ENCODE measurements around the gene PRLR.
"Not testable (repeated sequence)": the region's sequence is repeated elsewhere in the genome, so short reads cannot be mapped to it uniquely, and the experiment has no call there.

The PRLR gene

DNA sequence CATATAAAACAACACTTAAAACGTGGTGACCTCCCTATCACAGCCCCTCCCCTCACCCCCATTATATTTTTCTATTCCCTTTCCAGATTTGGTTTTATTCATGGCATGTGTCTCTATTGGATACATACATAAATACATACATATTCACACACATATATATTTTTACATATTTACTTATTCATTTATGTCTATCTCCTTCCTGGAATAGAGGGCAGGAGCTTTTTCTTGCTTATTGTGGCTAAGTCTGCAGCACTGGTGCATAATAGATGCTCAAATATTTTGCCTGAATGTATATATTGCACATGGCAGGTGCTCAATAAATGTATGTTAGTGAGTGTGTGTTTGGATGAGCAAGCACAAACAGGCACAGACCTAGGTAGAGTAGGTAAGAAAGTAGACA lies 185.0 kb downstream of the PRLR start:
- in situ Hi-C loops (cut with MboI; ENCODE audit: low sequenced_read_pairs) = no loop called here

DNA sequence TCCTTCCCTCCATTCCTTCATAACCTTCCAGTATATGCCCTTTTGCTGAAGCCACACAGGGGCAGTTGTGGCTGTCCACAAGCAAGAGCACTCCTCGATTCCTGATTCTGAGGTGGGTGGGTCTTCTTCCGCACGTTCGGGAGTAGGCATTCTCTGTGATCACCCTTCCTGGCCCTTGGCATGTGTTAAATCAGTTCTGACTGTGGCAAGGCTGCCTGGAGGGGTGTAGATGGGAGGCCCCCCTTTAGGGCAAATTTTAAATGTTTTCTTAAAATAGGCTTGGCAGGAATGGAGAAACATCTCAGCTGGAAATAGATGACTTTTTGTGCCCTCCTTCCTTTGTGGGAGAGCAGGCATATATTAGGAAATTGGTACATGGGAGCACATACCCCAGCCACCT lies 185.6 kb downstream of the PRLR start:
- in situ Hi-C loops (cut with MboI; ENCODE audit: low sequenced_read_pairs) = no loop called here

DNA sequence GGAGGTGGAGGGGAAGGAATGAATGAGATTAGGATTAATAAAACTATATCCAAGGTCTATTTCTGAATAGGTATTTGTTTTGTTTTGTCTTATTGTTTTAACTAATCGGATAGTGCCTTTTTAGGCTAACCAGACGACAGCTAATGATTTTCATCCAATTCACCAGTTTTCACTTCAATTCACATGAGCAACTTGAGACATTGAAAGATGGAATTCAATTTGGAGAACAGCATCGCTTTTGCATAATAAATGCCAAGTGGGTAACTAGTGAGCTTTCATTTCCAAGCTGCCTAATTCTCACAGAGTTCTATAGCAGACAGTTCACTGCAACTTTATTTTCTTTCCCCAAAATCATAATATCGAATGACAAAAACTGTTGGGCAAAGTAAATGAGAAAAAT lies 187.5 kb downstream of the PRLR start:
- in situ Hi-C loops (cut with MboI; ENCODE audit: low sequenced_read_pairs) = no loop called here

DNA sequence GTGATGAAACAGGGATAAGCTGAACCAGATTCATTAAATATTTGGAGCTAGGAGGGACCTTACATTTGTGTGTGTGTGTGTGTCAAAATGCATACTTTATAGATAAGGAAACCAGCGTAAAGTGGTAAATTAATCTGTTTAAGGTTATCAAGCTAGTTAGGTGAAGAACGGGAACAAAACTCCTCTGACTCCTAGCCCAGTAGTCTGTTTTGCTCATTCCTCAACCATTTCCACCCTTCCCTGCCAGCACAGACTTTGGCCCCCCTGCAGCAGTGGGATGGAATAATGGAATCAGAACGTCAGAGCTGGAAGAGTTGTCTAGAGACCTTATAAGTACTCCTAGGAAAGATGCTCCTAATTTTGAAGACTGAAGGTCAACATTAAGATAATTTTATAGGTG lies 189.0 kb downstream of the PRLR start:
- in situ Hi-C loops (cut with MboI; ENCODE audit: low sequenced_read_pairs) = no loop called here

DNA sequence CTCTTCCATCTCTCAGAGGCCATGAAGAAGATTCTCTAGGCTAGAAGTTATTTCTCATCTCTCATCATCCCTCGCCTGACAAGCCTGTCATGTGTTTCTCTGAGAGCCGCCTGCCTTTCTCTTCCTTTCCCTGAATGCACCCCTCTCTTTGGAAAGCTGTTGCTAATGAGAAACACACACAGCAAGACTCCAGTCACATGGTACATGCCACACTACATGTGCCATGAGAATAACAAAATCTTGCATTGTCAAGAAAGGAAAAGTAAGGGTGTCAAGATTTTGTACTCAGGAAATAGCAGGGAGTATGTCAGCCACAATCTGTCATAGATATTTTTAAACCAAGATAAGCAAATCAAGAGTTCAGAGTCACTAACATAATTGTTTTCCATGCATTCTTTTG lies 191.4 kb downstream of the PRLR start:
- in situ Hi-C loops (cut with MboI; ENCODE audit: low sequenced_read_pairs) = no loop called here

DNA sequence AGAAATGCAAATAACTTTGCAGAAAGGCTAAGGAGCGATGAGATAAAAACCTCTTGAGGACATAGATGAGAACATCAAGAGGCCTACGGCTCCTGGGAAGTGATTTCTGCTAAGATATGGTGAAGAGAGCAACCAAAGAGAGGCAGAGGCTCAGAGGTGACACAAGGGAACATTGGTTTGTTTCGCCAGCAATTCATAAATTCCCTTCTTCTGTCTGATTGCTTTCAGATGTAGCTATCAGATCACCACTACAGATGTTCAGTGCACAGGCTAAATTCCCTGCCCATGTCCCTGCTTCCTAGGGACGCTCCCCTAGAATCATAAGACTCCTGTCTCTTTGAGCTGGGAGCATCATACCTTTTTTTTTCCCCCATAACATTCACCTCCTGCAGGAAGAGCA lies 193.8 kb downstream of the PRLR start:
- in situ Hi-C loops (cut with MboI; ENCODE audit: low sequenced_read_pairs) = no loop called here

DNA sequence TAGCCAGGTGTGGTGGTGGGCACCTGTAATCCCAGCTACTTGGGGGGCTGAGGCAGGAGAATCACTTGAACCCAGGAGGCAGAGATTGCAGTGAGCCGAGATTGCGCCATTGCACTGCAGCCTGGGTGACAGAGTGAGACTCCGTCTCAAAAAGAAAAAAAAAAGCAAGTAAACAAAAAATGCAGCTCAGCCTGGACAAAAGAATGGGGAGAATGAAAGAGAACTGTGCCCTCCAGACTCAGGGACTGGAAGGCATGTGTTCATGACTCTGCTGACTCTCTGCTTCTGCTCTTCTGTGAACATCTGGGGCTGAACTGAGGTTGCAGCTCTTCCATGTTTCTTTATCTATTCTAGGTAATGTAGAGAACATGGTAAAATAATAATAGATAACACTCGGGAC lies 194.4 kb downstream of the PRLR start:
- in situ Hi-C loops (cut with MboI; ENCODE audit: low sequenced_read_pairs) = not testable (repeated sequence)

DNA sequence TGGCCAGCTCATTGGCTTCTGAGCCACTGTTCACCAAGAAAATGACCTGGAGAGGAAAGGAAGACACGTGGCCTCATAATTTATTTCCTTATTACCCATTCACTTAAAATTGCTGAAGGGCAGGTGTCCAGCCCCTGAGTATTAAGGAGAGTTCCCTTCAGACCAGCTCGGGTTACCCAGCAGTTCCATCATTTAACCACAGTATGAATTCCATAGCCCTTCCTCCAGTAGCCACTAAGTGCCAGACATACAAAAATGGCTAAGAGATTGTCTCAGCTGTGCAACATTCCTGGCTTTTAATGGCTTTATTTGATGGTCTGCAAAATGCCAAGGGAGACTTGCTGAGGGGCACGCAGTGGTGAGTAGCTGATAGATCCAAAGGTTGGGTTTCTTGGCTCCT lies 195.0 kb downstream of the PRLR start:
- in situ Hi-C loops (cut with MboI; ENCODE audit: low sequenced_read_pairs) = no loop called here

DNA sequence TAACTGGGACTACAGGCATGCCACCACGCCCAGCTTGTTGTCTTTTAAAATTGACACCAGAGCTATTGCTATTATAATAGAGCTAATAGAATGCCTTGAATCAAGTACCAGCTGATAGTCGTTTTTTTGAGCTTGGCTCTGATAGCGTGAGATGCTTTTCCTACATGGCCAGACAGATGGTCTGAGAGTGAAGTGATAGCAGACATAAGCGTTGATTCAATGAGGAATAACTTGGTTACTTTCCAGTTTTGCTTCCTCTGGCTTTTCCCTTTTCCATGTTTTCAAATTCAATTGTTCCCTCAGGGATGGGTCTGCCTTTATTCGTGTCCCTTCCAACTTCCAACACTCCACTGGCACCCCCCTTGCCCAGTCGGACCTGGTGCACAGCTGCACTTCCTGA lies 197.9 kb downstream of the PRLR start:
- in situ Hi-C loops (cut with MboI; ENCODE audit: low sequenced_read_pairs) = no loop called here

DNA sequence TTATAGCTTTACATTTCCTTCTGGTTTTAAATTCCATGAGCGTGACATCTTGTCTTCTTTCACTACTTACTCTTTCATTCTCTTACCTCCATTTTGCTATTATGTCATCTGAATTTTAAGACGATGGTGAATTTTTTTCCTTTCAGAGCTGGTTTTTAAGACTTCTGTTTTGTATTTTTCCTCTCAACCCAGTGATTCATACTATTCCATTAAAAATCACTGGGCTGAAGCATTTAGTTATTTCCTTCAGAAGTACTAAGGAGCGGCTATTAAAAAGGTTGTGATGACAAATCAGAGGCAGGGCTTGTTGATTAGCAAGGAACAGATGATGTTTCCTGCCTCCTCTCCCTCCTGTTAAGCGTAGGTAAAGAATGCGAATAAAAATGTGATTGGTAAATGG lies 199.0 kb downstream of the PRLR start:
- in situ Hi-C loops (cut with MboI; ENCODE audit: low sequenced_read_pairs) = no loop called here

DNA sequence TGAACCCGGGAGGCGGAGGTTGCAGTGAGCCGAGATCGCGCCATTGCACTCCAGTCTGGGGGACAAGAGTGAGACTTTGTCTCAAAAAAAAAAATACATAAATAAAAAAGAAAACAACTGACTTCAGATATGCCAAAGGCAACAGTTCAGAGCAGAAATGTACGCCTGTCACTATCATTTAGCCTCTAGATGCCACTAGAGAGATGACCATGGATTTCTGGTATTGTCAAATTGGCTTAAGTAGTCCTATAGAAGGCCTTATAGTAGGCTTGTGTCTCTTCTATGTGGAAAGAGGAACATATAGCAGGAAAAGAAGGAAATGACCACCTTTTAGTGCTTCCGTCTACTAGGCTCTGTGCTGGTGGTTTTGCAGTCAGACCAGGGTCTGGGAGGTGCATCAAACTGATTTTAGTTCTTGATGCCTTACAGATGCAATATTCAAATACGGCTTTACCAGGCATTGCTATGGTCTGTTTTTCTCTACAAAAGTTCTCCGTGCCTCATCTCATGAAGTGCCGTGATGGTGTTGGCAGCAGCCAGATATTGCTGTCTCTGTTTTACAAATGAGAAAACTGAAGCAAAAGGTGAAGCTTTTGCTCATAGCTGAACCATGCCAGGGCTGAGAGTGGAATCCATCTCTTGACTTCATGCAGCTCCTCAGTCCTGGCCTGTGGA lies 199.7 kb downstream of the PRLR start:
- in situ Hi-C loops (cut with MboI; ENCODE audit: low sequenced_read_pairs) = no loop called here

DNA sequence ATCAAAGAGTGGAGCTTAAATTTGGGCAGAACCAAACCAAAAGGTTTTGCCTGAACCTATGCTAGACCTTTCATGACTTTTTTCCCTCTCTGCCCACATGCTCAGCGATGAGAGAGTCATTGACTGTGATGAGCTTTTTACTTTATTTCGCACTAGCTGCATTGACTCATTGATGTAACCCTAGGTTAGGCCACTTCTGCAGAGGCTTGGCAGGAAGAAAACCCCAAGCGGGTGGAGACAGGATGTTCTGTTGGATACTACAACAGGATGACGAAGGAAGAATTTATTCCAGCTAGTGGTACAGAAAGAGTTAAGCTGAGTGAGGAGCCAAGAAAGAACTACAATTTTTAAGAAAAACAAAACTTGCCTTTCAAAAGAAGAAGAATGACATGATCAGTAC lies 201.0 kb downstream of the PRLR start:
- in situ Hi-C loops (cut with MboI; ENCODE audit: low sequenced_read_pairs) = no loop called here

DNA sequence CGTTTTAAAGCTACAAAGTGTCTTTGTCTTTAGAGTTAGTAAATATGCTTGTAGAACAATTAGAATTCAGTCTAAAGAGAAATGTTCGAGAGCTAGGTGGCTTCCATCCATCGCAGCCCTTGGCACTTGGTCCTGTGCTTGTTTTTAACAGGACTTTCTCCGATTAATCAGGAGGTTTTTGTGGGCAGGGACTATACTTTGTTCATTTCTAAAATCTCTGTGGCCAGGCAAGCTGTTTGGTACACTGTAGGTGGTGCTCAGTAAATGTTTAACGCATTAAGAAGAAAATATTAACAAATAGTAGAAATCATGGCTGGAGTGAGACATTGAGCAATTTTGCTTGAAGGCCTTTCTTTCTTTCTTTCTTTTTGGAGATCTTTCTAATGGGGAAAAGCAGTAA lies 203.3 kb downstream of the PRLR start:
- in situ Hi-C loops (cut with MboI; ENCODE audit: low sequenced_read_pairs) = no loop called here

DNA sequence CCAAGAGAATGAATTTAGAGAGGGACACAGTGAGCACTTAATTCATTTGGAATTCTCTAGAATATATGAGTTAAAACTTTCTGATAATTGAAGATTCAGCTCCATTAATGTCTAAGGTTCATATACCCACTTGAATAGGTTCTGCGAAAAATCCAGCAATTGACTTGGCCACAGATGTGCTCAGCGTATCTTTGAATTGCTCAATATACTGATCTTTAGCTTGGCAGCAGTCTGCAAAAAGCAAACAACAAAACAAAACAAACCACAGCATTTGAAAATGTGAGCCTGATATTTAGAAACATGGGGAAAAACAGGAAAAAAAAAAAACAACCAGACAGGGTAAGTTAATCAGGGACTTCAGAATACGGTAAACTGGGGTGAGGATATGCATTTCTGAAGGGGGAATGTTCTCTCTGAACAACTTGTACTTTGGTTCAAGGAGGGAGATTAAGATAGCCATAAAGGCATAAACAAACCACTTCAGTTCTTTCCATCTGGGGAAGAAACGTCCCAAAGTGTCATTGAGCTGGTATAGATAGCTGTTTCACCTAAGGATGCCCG lies 203.9 kb downstream of the PRLR start:
- in situ Hi-C loops (cut with MboI; ENCODE audit: low sequenced_read_pairs) = no loop called here

DNA sequence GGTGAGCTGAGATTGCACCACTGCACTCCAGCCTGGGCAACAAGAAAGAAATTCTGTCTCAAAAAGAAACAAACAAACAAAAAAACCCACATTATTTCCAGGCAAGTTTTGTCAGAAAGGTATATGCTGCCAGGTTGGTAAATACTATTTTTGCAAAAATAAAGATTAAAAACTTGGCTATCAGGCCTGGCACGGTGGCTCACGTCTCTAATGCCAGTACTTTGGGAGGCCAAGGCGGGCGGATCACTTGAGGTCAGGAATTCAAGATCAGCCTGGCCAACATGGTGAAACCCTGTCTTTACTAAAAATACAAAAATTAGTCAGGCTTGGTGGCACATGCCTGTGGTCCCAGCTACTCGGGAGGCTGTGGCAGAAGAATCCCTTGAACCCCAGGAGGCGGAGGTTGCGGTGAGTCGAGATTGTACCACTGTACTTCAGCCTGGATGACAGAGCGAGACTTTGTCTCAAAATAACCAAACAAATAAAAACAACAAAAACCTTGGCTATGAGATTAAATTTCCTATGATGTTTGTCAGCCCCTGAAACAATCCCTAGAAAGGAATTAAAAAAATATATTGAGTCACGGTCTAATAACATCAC lies 205.3 kb downstream of the PRLR start:
- in situ Hi-C loops (cut with MboI; ENCODE audit: low sequenced_read_pairs) = no loop called here

DNA sequence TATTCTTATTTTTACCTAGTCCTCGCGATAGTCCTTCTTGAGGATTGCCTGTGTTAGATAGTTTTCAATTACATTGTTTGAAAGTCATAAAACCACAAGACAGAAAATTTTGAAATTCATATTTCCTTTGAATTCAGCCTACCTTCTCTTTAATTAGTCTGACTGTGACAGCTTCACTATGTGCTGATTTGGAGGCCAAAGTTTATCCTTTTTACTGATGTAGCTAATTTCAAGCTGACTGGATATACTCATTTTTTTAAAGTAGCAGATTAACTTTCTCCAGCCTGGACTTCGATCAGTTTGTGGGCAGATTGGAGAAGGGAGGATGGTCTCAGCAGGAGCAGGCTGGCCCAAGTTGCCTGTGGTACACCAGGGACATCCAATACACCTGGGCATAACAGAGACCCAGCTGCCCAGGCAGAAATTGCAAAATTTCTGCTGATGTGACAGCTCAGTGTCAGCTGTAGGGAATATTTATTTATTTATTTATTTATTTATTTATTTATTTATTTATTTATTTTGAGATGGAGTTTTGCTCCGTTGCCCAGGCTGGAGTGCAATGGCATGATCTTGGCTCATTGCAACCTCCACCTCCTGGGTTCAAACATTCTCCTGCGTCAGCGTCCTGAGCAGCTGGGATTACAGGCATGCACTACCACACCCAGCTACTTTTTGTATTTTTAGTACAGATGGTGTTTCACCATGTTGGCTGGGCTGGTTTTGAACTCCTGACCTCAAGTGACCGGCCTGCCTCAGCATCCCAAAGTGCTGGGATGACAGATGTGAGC lies 206.7 kb downstream of the PRLR start:
- in situ Hi-C loops (cut with MboI; ENCODE audit: low sequenced_read_pairs) = no loop called here

DNA sequence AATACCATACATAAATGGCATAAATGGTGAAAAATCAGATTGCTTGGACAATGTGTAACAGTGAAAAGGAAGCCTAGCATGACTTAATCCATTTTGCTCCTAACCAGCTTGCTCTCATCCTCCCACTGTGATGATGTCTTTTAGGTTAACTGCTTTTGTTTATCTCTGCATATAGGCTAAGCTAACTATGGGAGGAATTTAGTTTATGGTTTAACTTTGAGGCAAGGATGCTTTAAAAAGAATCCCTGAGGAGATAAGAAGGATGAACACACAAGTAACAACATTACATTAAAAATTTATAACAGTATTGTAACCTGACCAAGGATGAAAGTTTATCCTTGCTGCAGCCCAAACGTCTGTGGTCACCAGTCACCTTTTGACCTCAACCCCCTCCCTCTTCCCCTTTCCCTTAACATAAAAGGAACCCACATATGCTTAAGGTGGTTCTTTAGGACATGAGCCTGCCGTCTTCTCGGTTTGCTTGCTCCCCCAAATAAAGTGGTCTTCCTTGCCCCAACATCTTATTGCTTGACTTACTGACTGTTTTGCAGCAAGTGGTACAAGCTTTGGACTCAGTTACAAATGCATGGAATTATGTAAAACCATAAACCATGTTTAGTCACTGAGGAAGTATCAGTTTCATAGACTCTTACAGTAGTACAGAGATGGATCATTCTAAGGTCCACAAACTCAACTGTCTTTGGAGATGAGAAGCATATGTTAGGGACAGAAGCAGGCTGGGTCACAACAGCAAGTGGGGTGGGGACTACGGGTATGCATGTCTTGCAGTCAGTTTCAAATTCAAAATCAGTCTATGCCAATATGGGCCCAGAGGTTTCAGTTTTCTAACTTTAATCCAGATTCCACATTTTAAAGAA lies 213.9 kb downstream of the PRLR start:
- in situ Hi-C loops (cut with MboI; ENCODE audit: low sequenced_read_pairs) = no loop called here

DNA sequence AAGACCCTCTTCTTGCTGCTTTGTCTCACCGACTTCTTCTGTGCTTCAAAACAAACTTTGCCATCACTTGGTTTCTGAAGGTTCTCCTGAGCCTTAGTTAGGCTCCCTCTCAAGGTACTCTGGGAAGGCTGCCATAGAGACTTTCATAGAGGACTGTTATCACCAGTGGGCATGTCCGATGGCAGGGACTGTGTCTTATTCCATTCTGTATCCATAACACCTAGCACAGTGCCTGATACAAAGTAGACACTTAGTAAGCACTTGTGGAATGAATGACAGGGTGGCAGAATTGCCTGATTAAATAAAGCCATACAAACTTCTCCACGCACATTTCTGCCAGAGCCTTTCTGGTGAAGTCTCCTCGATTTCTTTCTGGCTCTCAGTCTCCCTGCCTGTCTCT lies 215.2 kb downstream of the PRLR start:
- in situ Hi-C loops (cut with MboI; ENCODE audit: low sequenced_read_pairs) = no loop called here

DNA sequence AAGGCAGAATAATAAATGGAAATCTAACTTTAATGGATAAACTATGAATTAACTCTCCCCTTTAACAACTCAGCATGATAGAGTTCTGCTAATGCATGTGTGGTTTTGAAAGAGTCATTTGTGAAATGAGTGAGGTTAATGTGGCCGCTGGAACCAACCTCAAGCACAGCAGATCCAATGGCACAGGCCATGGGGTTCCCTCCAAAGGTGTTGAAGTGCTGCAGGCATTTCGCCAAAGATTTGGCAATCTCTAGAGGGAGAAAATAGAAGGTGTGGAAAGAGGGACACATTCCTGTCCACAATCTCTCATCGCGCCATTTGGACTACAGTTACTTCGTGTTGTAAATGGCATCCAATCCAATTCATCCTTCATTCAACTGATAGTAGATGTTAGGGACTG lies 217.5 kb downstream of the PRLR start:
- in situ Hi-C loops (cut with MboI; ENCODE audit: low sequenced_read_pairs) = no loop called here

DNA sequence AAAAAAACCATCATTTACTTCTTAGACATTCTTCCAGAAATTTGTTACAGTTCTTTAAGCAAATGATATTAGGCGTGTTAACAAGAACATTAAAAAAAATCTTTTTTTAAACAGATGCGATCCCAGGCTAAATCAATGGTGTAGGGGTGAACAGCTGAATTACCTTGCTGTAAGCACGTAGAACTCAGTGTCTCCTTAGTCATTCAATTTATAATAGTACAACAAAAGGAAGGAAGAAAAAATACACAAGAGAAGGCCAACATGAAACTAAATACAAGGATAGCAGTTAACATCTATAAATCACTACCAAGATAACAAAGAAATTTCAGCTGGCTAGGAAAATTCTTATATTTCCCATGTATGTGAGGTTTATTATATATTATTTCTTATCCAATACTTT lies 217.9 kb downstream of the PRLR start:
- in situ Hi-C loops (cut with MboI; ENCODE audit: low sequenced_read_pairs) = no loop called here

DNA sequence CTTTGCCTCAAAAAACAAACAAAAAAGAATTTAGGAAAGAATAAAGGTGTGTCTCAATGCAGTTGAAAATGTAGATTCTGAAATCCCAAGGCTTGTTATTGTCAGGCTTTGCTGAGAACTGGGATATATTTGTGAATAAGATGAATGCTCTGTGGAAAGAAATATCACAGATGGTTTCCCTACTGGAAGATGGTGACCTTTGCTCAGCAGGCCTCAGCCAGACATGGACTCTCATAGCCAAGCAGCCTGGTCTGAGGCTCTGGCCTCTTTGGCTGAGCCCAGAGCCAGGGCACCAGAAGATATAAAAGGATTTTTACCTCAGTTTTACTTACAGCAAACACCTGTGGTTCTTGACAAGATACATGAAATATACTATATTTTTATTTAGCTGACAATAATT lies 219.6 kb downstream of the PRLR start:
- in situ Hi-C loops (cut with MboI; ENCODE audit: low sequenced_read_pairs) = no loop called here

All from HL-60/S4 treated with phorbol 12-myristate 13-acetate at 8.2 ng/mL for 4 days and 3 days (cell line).